Keratinocyte (primary cell): ENCODE measurements around the gene TREH. TPM values are rescaled to one million over a fixed set of nuclear protein-coding genes. Genes with fewer than 3 reads are reported as not detected.
"Not testable (repeated sequence)": the region's sequence is repeated elsewhere in the genome, so short reads cannot be mapped to it uniquely, and the experiment has no call there.

Experiments
- DNase-seq: peaks from one replicate; pipeline ENCODE4 v3.0.0-alpha.2; 2011; ENCODE audit warnings: low read depth, missing footprints, low spot score
- FAIRE-seq: peaks from 2 replicates; lab custom pipeline; 2011; peaks lifted over from hg19 to GRCh38; lab: Jason Lieb, UNC
- H2AFZ ChIP-seq: 2 replicates; pipeline ENCODE4 v1.6.0; 2012; ENCODE audit warnings: low read length, control low read depth, inconsistent platforms; ENCODE audit not compliant: control insufficient read depth
- H3K27ac ChIP-seq: 2 replicates; pipeline ENCODE4 v1.5.1; 2011; ENCODE audit warnings: low read length; ENCODE audit not compliant: control insufficient read depth, insufficient read depth
- H3K27me3 ChIP-seq: 3 replicates; pipeline ENCODE4 v1.6.0; 2011; ENCODE audit warnings: low read length; ENCODE audit not compliant: control insufficient read depth, insufficient read depth; ENCODE audit errors: extremely low read depth
- H3K36me3 ChIP-seq, 2 experiments: 2 replicates in 1 of 2; 3 replicates in 1 of 2; pipeline ENCODE4 v1.5.1; 2011; ENCODE audit warnings: low read length in 2 of 2, mild to moderate bottlenecking in 1 of 2; ENCODE audit not compliant: control insufficient read depth in 2 of 2, insufficient read depth in 2 of 2; ENCODE audit errors: extremely low read depth in 1 of 2
- H3K4me1 ChIP-seq: 3 replicates; pipeline ENCODE4 v1.5.1; 2011; ENCODE audit warnings: low read length; ENCODE audit not compliant: control insufficient read depth, insufficient read depth; ENCODE audit errors: extremely low read depth
- H3K4me2 ChIP-seq: 3 replicates; pipeline ENCODE4 v1.6.0; 2011; ENCODE audit warnings: low read depth, low read length; ENCODE audit not compliant: control insufficient read depth, insufficient read depth; ENCODE audit errors: extremely low read depth
- H3K4me3 ChIP-seq, 3 experiments: fragments of 200-600 bp in 1 of 3; sonication (generic) in 1 of 3; 2 replicates in 2 of 3; 3 replicates in 1 of 3; pipeline ENCODE4 v1.5.1; 2011 to 2016; ENCODE audit warnings: low read length in 3 of 3, mild to moderate bottlenecking in 3 of 3, control low read depth in 2 of 3, inconsistent platforms in 1 of 3, low read depth in 1 of 3, mixed read lengths in 1 of 3, mixed run types in 1 of 3, moderate library complexity in 1 of 3; ENCODE audit not compliant: control insufficient read depth in 2 of 3, insufficient read depth in 2 of 3; ENCODE audit errors: extremely low read depth in 1 of 3
- H3K79me2 ChIP-seq: 2 replicates; pipeline ENCODE4 v1.6.0; 2012; ENCODE audit warnings: low read length; ENCODE audit not compliant: control insufficient read depth, insufficient read depth
- H3K9ac ChIP-seq: 3 replicates; pipeline ENCODE4 v1.6.0; 2011; ENCODE audit warnings: low read length; ENCODE audit not compliant: control insufficient read depth, insufficient read depth; ENCODE audit errors: extremely low read depth
- H3K9me1 ChIP-seq: 3 replicates; pipeline ENCODE4 v1.6.0; 2011; ENCODE audit warnings: low read length; ENCODE audit not compliant: control insufficient read depth, insufficient read depth; ENCODE audit errors: extremely low read depth
- H3K9me3 ChIP-seq: 2 replicates; pipeline ENCODE4 v1.5.1; 2012; ENCODE audit warnings: low read depth, low read length; ENCODE audit not compliant: control insufficient read depth
- H4K20me1 ChIP-seq: 3 replicates; pipeline ENCODE4 v1.6.0; 2011; ENCODE audit warnings: low read length; ENCODE audit not compliant: control insufficient read depth, insufficient read depth; ENCODE audit errors: extremely low read depth
- CTCF ChIP-seq, 3 experiments: IDR thresholded peaks in 1 of 3; conservative IDR thresholded peaks in 1 of 3; optimal IDR thresholded peaks in 1 of 3; 2 replicates in 2 of 3; 3 replicates in 1 of 3; pipeline versions ENCODE3 to v1.5.1; 2011; ENCODE audit warnings: low read length in 3 of 3, mild to moderate bottlenecking in 3 of 3, moderate library complexity in 2 of 3, control low read depth in 1 of 3, inconsistent platforms in 1 of 3; ENCODE audit not compliant: insufficient read depth in 2 of 3; ENCODE audit errors: extremely low read depth in 1 of 3
- EZH2 ChIP-seq: IDR thresholded peaks from one replicate; pipeline ENCODE4 v1.6.1; 2012; ENCODE audit warnings: inconsistent platforms, mild to moderate bottlenecking, low read length, moderate library complexity
- dilution Hi-C: fragments of 300-500 bp; cut with MboI; formaldehyde crosslinking; loops from one replicate; pipeline ENCODE4 v1.7.0; 2020; ENCODE audit warnings: low sequenced_read_pairs; ENCODE audit not compliant: extremely low pct_ligation_motif_present
- polyA plus RNA-seq, 5 experiments: library from polyadenylated mRNA; depleted of rRNA in 3 of 5; stranded (reverse) in 3 of 5; stranded (forward) in 1 of 5; unstranded in 1 of 5; fragments of >200 nt; gene quantifications; 1 replicate in 1 of 5; 2 replicates in 3 of 5; 3 replicates in 1 of 5; pipeline versions ENCODE4 v1.2.1 to v1.2.3, GENCODE V29; 2011 to 2012; ENCODE audit warnings: missing spikeins in 2 of 5, low read depth in 1 of 5, low replicate concordance in 1 of 5

The TREH gene
- polyA plus RNA-seq, 1 donor (not counting 4 experiments of a cell fraction or from before 2014, with no cell fraction given): not detected

- dilution Hi-C loops: no loop called here
- FAIRE-seq: no peak
- no peak overlapping the region for H2AFZ ChIP-seq
- no peak overlapping the region for H3K9ac ChIP-seq
- no peak overlapping the region for H3K4me2 ChIP-seq
- no peaks in the 10 kb centered on the region for H3K36me3 ChIP-seq
- H3K27me3 ChIP-seq: no peaks in the 10 kb centered on the region
- H3K9me1 ChIP-seq: no peaks in the 10 kb centered on the region
- DNase-seq: no peak
- no peaks in the 10 kb centered on the region for H3K79me2 ChIP-seq
- no peak for TF ChIP-seq CTCF (optimal IDR thresholded peaks at IDR 0.05 in 1 of 3, IDR thresholded peaks at IDR 0.05 in 1 of 3, conservative IDR thresholded peaks at IDR 0.05 in 1 of 3; ENCODE audit: extremely low read depth in 1 of 3, insufficient read depth in 2 of 3, low read length in 3 of 3)
- no peak for TF ChIP-seq EZH2
- no peak overlapping the region for H3K4me3 ChIP-seq
- no peaks in the 10 kb centered on the region for H4K20me1 ChIP-seq
- no peak overlapping the region for H3K27ac ChIP-seq
- no peaks in the 10 kb centered on the region for H3K9me3 ChIP-seq
- H3K4me1 ChIP-seq: peaks cover 5% of the 10 kb centered on the region
Measured at GRCh38 chr11:118714816-118715215, 35.4 kb upstream of the TREH start.

- H3K4me3 ChIP-seq, H3K4me2 ChIP-seq, DNase-seq, H3K9ac ChIP-seq, H3K9me3 ChIP-seq, H3K27me3 ChIP-seq, H3K9me1 ChIP-seq, H3K27ac ChIP-seq, dilution Hi-C loops, H3K36me3 ChIP-seq, FAIRE-seq, H2AFZ ChIP-seq, H4K20me1 ChIP-seq, H3K79me2 ChIP-seq, H3K4me1 ChIP-seq: not testable (repeated sequence)
Measured at GRCh38 chr11:118714416-118714815, 35.0 kb upstream of the TREH start.

GRCh38 chr11:118708296-118708695, 28.8 kb upstream of the TREH start:
- H4K20me1 ChIP-seq: no peaks in the 10 kb centered on the region
- no peak overlapping the region for H3K4me3 ChIP-seq
- no peaks in the 10 kb centered on the region for H3K27me3 ChIP-seq
- no peak for TF ChIP-seq CTCF (optimal IDR thresholded peaks at IDR 0.05 in 1 of 3, IDR thresholded peaks at IDR 0.05 in 1 of 3, conservative IDR thresholded peaks at IDR 0.05 in 1 of 3; ENCODE audit: extremely low read depth in 1 of 3, insufficient read depth in 2 of 3, low read length in 3 of 3)
- no peak for TF ChIP-seq EZH2
- H3K79me2 ChIP-seq: no peaks in the 10 kb centered on the region
- no peak overlapping the region for H3K27ac ChIP-seq
- no peak overlapping the region for H3K9ac ChIP-seq
- H3K4me1 ChIP-seq: peaks cover 3% of the 10 kb centered on the region
- no peak overlapping the region for H2AFZ ChIP-seq
- FAIRE-seq (no peak), DNase-seq (no peak)
- H3K36me3 ChIP-seq: no peaks in the 10 kb centered on the region
- no peak overlapping the region for H3K4me2 ChIP-seq
- H3K9me3 ChIP-seq: no peaks in the 10 kb centered on the region
- no peaks in the 10 kb centered on the region for H3K9me1 ChIP-seq
- dilution Hi-C loops: no loop called here
